Coronary artery (tissue), 2 donors: Measurements from ENCODE around the gene SLC17A8.
"Not testable (repeated sequence)": the region's sequence is repeated elsewhere in the genome, so short reads cannot be mapped to it uniquely, and the experiment has no call there.

Experiments used
- DNase-seq: peaks from one replicate; pipeline ENCODE4 v3.0.0-alpha.2; 2017; ENCODE audit warnings: low spot score
- H3K27ac ChIP-seq, 2 donors: fragments of 200-600 bp; sonication (generic); one replicate each; pipeline ENCODE4 v1.5.1; 2016 to 2019
- H3K4me3 ChIP-seq: fragments of 200-600 bp; sonication (generic); 2 replicates; pipeline ENCODE4 v1.5.1; 2016; ENCODE audit warnings: mild to moderate bottlenecking, moderate library complexity
- TF ChIP-seq, protein P1 (sequence below): fragments of 200-600 bp; sonication (generic); IDR thresholded peaks from one replicate; pipeline ENCODE4 v1.5.1; 2019; ENCODE audit warnings: antibody characterized with exemption

Gene SLC17A8

DNA sequence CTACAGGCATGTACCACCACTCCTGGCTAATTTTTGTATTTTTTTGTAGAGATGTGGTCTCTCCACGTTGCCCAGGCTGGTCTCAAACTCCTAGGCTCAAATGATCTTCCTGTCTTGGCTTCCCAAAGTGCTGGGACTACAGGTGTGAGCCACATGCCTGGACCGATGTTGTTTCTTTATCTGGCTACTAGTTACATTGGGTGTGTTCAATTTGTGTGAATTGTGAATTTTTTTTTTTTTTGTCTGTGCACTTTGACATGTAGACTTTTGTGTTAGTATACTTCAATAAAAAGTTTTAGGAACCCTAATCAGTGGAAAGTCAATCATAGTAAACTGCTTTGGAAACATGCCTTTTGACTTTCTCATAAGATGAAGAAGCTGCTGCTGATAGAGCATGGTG is 24.0 kb upstream of the SLC17A8 start:
- TF ChIP-seq, protein P1, sequence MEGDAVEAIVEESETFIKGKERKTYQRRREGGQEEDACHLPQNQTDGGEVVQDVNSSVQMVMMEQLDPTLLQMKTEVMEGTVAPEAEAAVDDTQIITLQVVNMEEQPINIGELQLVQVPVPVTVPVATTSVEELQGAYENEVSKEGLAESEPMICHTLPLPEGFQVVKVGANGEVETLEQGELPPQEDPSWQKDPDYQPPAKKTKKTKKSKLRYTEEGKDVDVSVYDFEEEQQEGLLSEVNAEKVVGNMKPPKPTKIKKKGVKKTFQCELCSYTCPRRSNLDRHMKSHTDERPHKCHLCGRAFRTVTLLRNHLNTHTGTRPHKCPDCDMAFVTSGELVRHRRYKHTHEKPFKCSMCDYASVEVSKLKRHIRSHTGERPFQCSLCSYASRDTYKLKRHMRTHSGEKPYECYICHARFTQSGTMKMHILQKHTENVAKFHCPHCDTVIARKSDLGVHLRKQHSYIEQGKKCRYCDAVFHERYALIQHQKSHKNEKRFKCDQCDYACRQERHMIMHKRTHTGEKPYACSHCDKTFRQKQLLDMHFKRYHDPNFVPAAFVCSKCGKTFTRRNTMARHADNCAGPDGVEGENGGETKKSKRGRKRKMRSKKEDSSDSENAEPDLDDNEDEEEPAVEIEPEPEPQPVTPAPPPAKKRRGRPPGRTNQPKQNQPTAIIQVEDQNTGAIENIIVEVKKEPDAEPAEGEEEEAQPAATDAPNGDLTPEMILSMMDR, result no peak
- Histone ChIP-seq H3K27ac (no peak overlapping the region), H3K4me3 (no peak overlapping the region)
- no peak for DNase-seq

GRCh38 chr12:100337299-100337698 is 19.6 kb upstream of the SLC17A8 start:
- DNase-seq, result no peak
- TF ChIP-seq, protein P1, result no peak
- Histone ChIP-seq H3K4me3 (no peak overlapping the region), H3K27ac (no peak overlapping the region)

DNA sequence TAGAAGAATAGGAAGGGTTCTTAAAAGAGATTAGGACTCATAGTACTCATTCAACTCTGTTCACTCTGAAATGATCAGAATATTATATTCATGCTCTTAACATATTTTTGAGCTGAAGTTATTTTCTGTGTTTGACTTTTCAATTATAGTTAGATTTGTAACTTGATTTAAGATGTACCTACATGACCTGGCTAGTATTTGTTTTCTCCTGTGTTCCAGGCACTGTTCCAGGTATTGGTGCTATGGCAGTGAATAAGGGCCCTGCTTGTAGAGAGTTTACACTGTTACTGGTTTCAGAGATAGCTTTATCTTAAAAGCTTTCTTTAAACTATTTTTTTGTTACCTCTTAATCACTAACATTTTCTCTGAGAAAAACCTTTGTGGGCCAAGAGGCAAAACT is 19.1 kb upstream of the SLC17A8 start:
- no peak for DNase-seq
- TF ChIP-seq, protein P1, result no peak
- Histone ChIP-seq H3K27ac (no peak overlapping the region), H3K4me3 (no peak overlapping the region)

DNA sequence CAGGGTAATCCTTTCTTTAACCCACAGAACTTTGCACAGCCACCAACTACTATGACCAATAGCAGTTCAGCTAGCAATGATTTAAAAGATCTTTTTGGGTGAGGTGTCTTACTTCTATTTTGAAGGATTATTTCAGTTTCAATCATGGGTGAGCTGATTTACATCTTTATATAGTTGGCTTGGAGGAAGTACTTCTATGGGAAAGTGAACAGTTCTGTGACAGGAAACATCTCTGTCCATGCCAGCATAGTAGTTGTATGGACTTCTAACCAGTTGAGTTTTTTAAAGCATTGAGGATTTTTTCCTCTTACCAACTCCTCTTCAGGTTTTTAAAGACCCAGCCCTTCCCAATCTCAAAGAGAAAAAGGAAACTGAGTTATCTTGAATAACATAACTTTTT is 17.8 kb upstream of the SLC17A8 start:
- Histone ChIP-seq H3K27ac (no peak overlapping the region), H3K4me3 (no peak overlapping the region)
- TF ChIP-seq, protein P1, result no peak
- no peak for DNase-seq

DNA sequence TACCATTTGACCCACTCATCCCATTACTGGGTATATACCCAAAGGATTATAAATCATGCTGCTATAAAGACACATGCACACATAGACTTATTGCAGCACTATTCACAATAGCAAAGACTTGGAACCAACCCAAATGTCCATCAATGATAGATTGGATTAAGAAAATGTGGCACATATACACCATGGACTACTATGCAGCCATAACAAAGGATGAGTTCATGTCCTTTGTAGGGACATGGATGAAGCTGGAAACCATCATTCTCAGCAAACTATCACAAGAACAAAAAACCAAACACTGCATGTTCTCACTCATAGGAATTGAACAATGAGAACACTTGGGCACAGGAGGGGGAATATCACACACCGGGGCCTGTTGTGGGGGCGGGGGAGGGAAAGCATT is 14.0 kb upstream of the SLC17A8 start:
- not testable (repeated sequence) for DNase-seq, H3K4me3 ChIP-seq, H3K27ac ChIP-seq

- H3K4me3 ChIP-seq, H3K27ac ChIP-seq, DNase-seq: not testable (repeated sequence)
Observed at GRCh38 chr12:100344351-100344750, 12.5 kb upstream of the SLC17A8 start.

DNA sequence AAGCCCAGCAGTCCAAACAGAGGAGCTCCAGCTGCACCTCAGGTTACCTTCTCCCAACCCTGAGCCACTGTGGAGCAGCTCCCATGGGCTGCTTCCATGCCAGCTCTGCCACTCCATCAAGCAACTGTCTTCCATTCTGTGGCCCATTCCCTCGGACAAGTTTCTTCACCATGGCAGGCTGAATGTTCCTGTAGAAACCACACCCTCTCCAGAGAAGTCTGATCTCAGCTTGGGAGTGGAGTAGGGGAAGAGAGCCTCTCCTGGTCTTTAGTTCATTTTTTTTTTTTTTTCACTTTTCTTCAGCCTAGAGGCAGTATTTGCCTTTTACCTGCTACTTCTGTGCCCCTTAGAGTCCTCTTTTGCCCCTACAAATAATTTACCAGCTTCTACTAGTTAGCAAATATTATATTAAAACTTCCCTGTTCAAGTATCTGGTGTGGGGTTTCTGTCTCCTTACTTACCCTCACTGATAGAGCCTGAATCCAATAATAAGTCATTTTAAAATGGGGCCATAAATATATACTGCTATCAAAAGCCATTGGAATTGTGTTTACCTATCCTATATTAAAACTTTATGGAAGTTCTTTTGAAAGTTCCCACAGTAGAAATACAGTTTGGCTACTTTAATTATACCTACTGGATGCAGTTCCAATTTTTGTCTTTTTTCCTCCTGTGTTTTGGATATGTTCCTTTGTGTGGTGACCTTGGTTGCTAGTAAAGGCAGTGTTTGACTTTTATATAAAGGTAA is 11.7 kb upstream of the SLC17A8 start:
- no peak for DNase-seq
- Histone ChIP-seq H3K4me3 (no peak overlapping the region), H3K27ac (no peak overlapping the region)
- TF ChIP-seq, protein P1, result no peak

GRCh38 chr12:100346660-100347059 is 10.2 kb upstream of the SLC17A8 start:
- Histone ChIP-seq H3K27ac (no peak overlapping the region), H3K4me3 (no peak overlapping the region)
- TF ChIP-seq, protein P1, result no peak
- no peak for DNase-seq
